Thyroid gland (tissue), 4 donors: ENCODE data around the gene BANK1. TPM values are rescaled to one million over a fixed set of nuclear protein-coding genes. Genes with fewer than 3 reads are reported as not detected.
A peak's percentile ranks its signal among the peaks of the same experiment; 100 is the strongest.

Source experiments
- DNase-seq, 2 donors: peaks; one replicate each; pipeline ENCODE4 v3.0.0-alpha.2; 2019
- H3K27ac ChIP-seq, 3 donors: fragments of 200-600 bp; sonication (generic); 1 replicate in 2 of 3; 2 replicates in 1 of 3; pipeline ENCODE4 v1.5.1; 2016 to 2019; ENCODE audit warnings: mild to moderate bottlenecking in 1 of 3, moderate library complexity in 1 of 3
- H3K27me3 ChIP-seq: fragments of 200-600 bp; sonication (generic); one replicate; pipeline ENCODE4 v1.5.1; 2019
- H3K36me3 ChIP-seq, 2 donors: fragments of 200-600 bp; sonication (generic); one replicate each; pipeline ENCODE4 v1.5.1; 2016 to 2019
- H3K4me1 ChIP-seq, 2 donors: fragments of 200-600 bp; sonication (generic); one replicate each; pipeline ENCODE4 v1.5.1; 2017 to 2019
- H3K4me3 ChIP-seq, 3 donors: fragments of 200-600 bp; sonication (generic); replicated peaks in 1 of 3; 1 replicate in 2 of 3; 2 replicates in 1 of 3; pipeline ENCODE4 v1.5.1; 2016; ENCODE audit warnings: mild to moderate bottlenecking in 1 of 3
- H3K9me3 ChIP-seq: fragments of 200-600 bp; sonication (generic); one replicate; pipeline ENCODE4 v1.5.1; 2017
- CTCF ChIP-seq, 6 experiments: fragments of 200-600 bp in 3 of 6; fragments of 450-650 bp in 3 of 6; sonication (generic) in 3 of 6; IDR thresholded peaks; one replicate each; pipeline ENCODE4 v1.5.1; 2016 to 2019; ENCODE audit warnings: antibody characterized with exemption in 6 of 6, mild to moderate bottlenecking in 2 of 6, inconsistent platforms in 1 of 6, moderate library complexity in 1 of 6
- POLR2A ChIP-seq, 2 donors: fragments of 450-650 bp; IDR thresholded peaks; one replicate each; pipeline ENCODE4 v1.6.1; 2017; ENCODE audit warnings: antibody characterized with exemption in 2 of 2, mild to moderate bottlenecking in 2 of 2, moderate library complexity in 1 of 2
- WGBS, 2 donors: methylation state at CpG; one replicate each; pipeline ENCODE4 v1.1.5; 2017; 5-methylcytosine and 5-hydroxymethylcytosine counted together
- intact Hi-C: fragments of 100-400 bp; cut with DNase I; formaldehyde crosslinking; loops from one replicate; pipeline ENCODE4 v1.15.1; 2023
- total RNA-seq, 4 donors: library from RNA; depleted of rRNA; stranded (reverse); fragments of >200 nt; gene quantifications; one replicate each; pipeline ENCODE4 v1.2.3, GENCODE V29; 2016

BANK1 gene
- total RNA-seq, 4 donors from 2014 or later, result 15.5 to 22.8 (median 20.3) TPM

- intact Hi-C loops, result no loop called here
- no peak for DNase-seq
- H3K36me3 ChIP-seq, result no peaks in the 10 kb centered on the region
- H3K4me1 ChIP-seq, result peaks cover 9 to 15% of the 10 kb centered on the region in 2 donors
- 51 to 65% methylated on average over 1 of the region's 1 CpG for WGBS, 2 donors
- no peaks in the 10 kb centered on the region for H3K27me3 ChIP-seq
- H3K27ac ChIP-seq, result peak overlapping the region in 1 of 3 donors; percentile 33
- H3K9me3 ChIP-seq, result no peaks in the 10 kb centered on the region
- no peak overlapping the region for H3K4me3 ChIP-seq
- no peak for TF ChIP-seq POLR2A (IDR thresholded peaks at IDR 0.05)
- no peak for TF ChIP-seq CTCF (IDR thresholded peaks at IDR 0.05)
Measured at GRCh38 chr4:101853028-101853427, 62.5 kb downstream of the BANK1 start.

DNA sequence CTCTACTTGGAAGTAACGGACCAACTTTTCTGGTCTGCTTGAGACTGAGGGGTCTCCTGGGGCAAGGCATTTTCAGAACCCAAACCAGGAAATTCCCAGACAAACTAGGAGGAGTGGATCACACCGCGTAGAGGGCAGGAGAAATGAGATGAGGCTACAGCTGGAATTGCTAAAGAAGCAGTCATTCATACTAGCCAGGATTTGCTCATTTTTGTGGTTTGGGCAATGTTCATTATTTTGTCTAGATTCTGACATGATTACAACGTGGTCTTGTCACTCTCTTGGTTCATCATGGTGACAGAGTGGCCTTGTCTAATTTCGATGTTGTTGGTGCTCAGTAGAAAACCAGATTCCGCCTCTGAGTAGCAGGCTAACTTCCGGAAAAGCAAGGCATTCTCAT lies 63.2 kb downstream of the BANK1 start:
- 83 to 87% methylated on average over 7 of the region's 7 CpGs for WGBS, 2 donors
- no peak overlapping the region for H3K4me3 ChIP-seq
- intact Hi-C loops, result no loop called here
- no peaks in the 10 kb centered on the region for H3K27me3 ChIP-seq
- H3K27ac ChIP-seq, result no peak overlapping the region
- no peaks in the 10 kb centered on the region for H3K36me3 ChIP-seq
- peaks cover 9 to 15% of the 10 kb centered on the region in 2 donors for H3K4me1 ChIP-seq
- DNase-seq, result no peak
- TF ChIP-seq POLR2A (IDR thresholded peaks at IDR 0.05) (no peak), CTCF (IDR thresholded peaks at IDR 0.05) (no peak)
- no peaks in the 10 kb centered on the region for H3K9me3 ChIP-seq

GRCh38 chr4:101855239-101855638 lies 64.7 kb downstream of the BANK1 start:
- Histone ChIP-seq H3K27ac (no peak overlapping the region), H3K4me3 (no peak overlapping the region), H3K9me3 (no peaks in the 10 kb centered on the region), H3K4me1 (peaks cover 9 to 15% of the 10 kb centered on the region in 2 donors), H3K27me3 (no peaks in the 10 kb centered on the region), H3K36me3 (no peaks in the 10 kb centered on the region)
- TF ChIP-seq CTCF (IDR thresholded peaks at IDR 0.05) (no peak), POLR2A (IDR thresholded peaks at IDR 0.05) (no peak)
- DNase-seq, result no peak
- WGBS, 2 donors, result 100% methylated on average over 1 of the region's 1 CpG
- intact Hi-C loops, result no loop called here

- Histone ChIP-seq H3K27me3 (no peaks in the 10 kb centered on the region), H3K27ac (no peak overlapping the region), H3K4me3 (no peak overlapping the region), H3K4me1 (peaks cover 9 to 10% of the 10 kb centered on the region in 2 donors), H3K36me3 (no peaks in the 10 kb centered on the region), H3K9me3 (no peaks in the 10 kb centered on the region)
- DNase-seq, result no peak
- intact Hi-C loops, result no loop called here
- TF ChIP-seq CTCF (IDR thresholded peaks at IDR 0.05) (no peak), POLR2A (IDR thresholded peaks at IDR 0.05) (no peak)
- 79 to 85% methylated on average over 2 of the region's 2 CpGs for WGBS, 2 donors
Measured at GRCh38 chr4:101856149-101856548, 65.6 kb downstream of the BANK1 start.

DNA sequence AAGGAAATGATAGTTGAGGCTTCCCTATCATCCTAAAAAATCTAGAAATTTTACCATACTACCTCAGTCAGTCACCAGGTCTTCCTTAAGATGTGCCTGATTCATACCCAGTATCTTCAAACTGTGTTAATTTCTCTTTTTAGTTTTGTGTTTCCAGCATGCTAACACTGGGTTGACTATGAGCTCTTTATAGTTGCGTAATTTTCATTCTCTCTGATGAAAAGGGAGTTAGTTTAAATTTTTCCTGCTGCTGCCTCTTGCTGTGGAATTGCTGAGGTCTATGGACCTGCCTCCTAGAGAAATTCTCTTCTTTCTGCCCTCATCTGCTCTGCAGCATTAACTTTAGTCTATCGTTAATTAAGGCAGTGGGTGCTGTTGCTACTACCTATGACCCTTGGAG lies 66.6 kb downstream of the BANK1 start:
- intact Hi-C loops, result no loop called here
- DNase-seq, result no peak
- H3K36me3 ChIP-seq, result no peaks in the 10 kb centered on the region
- H3K27me3 ChIP-seq, result no peaks in the 10 kb centered on the region
- no peak overlapping the region for H3K4me3 ChIP-seq
- 96% methylated on average over 2 of the region's 2 CpGs for WGBS, 2 donors
- H3K4me1 ChIP-seq, result peaks cover 9% of the 10 kb centered on the region in 2 donors
- H3K27ac ChIP-seq, result no peak overlapping the region
- TF ChIP-seq CTCF (IDR thresholded peaks at IDR 0.05) (no peak), POLR2A (IDR thresholded peaks at IDR 0.05) (no peak)
- H3K9me3 ChIP-seq, result no peaks in the 10 kb centered on the region
